Gastrocnemius medialis (tissue), 4 donors: Measurements from ENCODE around the gene UBE2L3.

Experiments
- CTCF ChIP-seq, 5 experiments: fragments of 450-650 bp in 3 of 5; fragments of 200-600 bp in 2 of 5; sonication (generic) in 2 of 5; IDR thresholded peaks in 4 of 5; conservative IDR thresholded peaks in 1 of 5; 1 replicate in 4 of 5; 2 replicates in 1 of 5; pipeline ENCODE4 v1.5.1; 2016 to 2019; ENCODE audit warnings: antibody characterized with exemption in 5 of 5, mild to moderate bottlenecking in 3 of 5, moderate library complexity in 3 of 5
- POLR2A ChIP-seq, 2 donors: fragments of 450-650 bp; IDR thresholded peaks; one replicate each; pipeline ENCODE4 v1.6.1; 2017; ENCODE audit warnings: antibody characterized with exemption in 2 of 2, mild to moderate bottlenecking in 2 of 2, moderate library complexity in 2 of 2

GRCh38 chr22:21569459-21570170, 2.1 kb downstream of the UBE2L3 start:
- TF ChIP-seq CTCF (IDR thresholded peaks at IDR 0.05 in 4 of 5, conservative IDR thresholded peaks at IDR 0.05 in 1 of 5), result no peak
- TF ChIP-seq POLR2A (IDR thresholded peaks at IDR 0.05), result no peak
